Stimulated activated CD8-positive, alpha-beta memory T cell treated with anti-CD3 and anti-CD28 coated beads, Interleukin-15, amount 100 ng/mL, for 48 hours (primary cell): ENCODE measurements around the gene PFKFB3.

Source experiments
- DNase-seq, 2 donors: peaks; one replicate each; pipeline ENCODE4 v3.0.0-alpha.2; 2020; ENCODE audit warnings: low read depth in 2 of 2

The PFKFB3 gene

DNA sequence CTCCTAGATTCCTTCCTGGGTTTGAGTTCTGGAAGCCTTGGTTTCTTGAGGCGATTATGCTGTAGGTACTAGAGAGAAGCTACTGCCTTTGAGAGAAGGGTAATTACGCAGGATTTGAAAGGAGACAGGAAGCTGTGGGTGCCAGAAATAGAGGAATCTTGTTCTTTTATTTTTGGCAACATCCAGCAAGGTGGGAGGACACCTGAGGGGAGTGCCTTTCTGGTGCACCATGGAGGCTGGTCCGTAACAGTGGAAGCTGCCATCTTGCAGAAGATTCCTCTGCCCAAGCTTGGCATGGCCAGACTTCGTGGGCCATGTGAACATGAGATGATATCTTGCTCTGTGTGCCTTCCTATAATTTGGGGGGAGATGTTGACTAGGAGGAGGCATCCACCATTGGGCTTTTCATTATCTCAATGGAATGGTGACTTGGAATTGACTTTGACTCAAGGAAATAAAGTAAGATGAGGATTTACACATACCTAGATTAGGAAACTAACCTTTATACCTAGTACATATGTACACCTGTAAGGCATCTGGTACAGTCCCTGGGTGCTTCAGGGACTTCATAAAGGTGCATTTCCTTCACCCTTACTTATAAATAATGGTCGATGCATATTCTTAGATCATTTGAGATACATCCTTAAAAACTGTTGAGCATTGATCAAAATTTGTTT is 98.2 kb downstream of the PFKFB3 start:
- no peak for DNase-seq

- DNase-seq, result no peak
These were observed 98.8 kb downstream of the PFKFB3 start for GRCh38 chr10:6301488-6302075.
